ENCODE measurements around the gene KCNB1. TPM values are rescaled to one million over a fixed set of nuclear protein-coding genes. Genes with fewer than 3 reads are reported as not detected.

KCNB1 gene
- polyA plus RNA-seq, 5 donors, result 0.41 to 0.64 (median 0.50) TPM

DNA sequence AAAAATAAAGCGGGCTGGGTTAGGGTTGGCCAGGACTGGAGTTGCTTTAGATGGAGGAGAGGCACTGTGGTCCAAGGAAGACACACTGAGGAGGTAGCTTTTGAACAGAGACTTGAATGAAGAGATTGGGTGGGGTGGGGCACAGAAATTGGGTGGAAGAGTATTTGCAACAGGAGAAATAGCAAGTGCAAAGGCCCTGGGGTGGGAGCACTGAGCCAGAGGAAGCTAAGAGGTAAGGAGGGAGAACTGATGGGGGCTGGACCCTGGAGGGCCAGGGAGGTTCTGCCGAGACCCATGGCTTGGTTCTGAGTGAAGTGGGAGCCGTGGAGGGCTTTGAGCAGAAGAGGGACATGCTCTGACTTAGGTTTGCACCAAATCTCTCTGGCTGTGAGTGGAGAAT lies 45.4 kb downstream of the KCNB1 start:
- DNase-seq, result no peak

GRCh38 chr20:49435639-49436038 lies 46.8 kb downstream of the KCNB1 start:
- no peak for DNase-seq

- DNase-seq, result no peak
These were observed 49.1 kb downstream of the KCNB1 start for GRCh38 chr20:49433333-49433732.

DNA sequence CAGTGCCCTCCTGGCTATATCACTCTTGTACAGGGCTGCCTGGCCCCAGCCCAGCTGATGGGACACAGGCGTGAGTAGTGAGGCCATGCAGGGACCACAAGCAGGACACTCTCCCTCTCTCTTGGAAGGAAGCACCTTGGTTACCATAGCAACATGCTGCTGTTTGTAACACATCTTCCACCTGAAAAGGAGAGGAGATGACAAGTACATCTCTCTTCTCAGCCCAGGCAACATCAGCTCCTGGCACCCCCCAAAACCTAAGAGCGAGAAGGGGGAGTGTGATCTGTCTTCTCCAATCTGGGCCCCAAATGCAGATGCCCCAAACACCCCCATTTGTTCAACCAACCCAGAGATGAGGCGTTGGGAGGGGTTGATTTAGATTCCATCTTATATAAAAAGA lies 49.9 kb downstream of the KCNB1 start:
- DNase-seq, result no peak

GRCh38 chr20:49431329-49431728 lies 51.1 kb downstream of the KCNB1 start:
- DNase-seq, result no peak

GRCh38 chr20:49430320-49430719 lies 52.1 kb downstream of the KCNB1 start:
- DNase-seq, result no peak

- no peak for DNase-seq
These were observed 54.5 kb downstream of the KCNB1 start for GRCh38 chr20:49427751-49428518.

GRCh38 chr20:49426873-49427272 lies 55.6 kb downstream of the KCNB1 start:
- DNase-seq, result no peak

GRCh38 chr20:49426395-49426794 lies 56.1 kb downstream of the KCNB1 start:
- DNase-seq, result no peak

DNA sequence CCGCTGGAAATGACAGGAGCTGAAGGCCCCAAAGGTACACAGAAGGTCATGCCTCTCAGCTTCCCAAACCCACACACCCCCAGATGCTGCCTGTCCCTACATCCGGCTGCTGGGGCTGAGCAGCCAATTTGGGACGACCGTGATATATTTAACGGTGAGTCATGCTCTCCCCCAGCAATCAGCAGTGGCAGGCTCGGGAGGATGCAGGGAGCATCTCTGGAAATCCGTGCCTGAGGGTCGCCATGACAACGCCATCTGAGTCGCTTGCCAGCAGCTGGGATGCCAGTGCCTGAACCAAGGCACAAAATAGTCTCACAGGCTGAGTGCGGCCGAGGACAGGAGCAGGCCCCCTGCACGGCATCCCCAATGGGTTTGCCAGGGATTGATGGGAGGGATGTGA lies 57.9 kb downstream of the KCNB1 start:
- no peak for DNase-seq

DNA sequence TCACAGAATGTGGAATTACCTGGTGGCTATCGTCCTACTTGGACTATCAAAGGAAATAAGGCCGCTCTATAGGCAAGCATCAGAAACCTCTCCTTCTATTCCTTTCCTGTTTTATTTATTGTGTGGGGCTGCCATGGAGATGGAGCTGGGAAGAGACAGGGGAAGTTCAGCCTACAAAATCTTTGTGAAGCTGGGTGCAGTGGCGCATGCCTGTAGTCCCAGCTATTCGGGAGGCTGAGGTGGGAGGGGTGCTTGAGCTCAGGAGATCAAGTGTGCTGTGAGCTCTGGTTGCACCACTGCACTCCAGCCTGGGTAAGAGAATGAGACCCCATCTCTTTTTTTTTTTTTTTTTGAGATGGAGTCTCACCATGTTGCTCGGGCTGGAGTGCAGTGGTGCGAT lies 60.3 kb downstream of the KCNB1 start:
- no peak for DNase-seq

DNA sequence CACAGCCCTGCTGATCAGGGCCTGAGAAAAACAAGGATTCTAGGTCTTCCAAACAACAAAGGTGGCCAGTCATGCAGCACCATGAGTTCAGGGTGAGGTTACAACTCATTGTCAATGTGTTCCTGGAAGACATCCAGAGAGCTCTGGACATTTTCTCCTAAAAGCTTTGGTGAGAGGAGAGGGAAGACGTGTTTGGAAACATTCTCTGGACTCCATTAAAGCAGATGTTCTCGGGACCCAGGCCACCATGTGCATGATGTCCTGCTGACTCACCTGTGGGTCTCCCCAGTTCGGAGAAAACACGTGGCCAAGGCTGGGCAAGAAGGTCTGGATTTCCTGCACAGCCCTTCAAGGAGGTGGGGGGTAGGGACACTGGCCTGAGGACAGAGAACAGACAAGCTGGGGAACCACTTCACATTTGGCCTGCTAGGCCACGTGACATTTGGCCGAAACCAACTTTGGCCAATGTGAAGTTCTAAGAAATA lies 61.6 kb downstream of the KCNB1 start:
- no peak for DNase-seq

DNA sequence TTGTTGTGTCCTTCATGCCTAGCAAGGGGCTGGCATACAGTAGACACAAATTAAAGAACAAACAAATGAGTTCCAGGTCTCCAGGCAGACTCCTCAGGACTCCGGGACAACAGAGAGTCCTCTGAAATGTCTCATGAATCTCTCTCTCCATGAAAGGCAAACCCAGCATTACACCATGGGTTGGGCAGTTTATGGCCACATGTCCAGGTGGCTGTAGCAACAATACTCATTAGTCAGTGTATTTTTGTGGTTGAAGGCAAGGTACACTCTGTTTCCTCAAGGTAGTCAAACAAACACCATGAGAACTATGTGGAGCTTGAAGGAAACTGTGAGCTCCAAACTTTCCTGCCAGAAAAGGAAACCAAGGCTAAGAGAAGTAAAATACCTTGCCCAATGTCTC lies 62.2 kb downstream of the KCNB1 start:
- DNase-seq, result no peak

- no peak for DNase-seq
These were observed 62.7 kb downstream of the KCNB1 start for GRCh38 chr20:49419785-49420184.

DNA sequence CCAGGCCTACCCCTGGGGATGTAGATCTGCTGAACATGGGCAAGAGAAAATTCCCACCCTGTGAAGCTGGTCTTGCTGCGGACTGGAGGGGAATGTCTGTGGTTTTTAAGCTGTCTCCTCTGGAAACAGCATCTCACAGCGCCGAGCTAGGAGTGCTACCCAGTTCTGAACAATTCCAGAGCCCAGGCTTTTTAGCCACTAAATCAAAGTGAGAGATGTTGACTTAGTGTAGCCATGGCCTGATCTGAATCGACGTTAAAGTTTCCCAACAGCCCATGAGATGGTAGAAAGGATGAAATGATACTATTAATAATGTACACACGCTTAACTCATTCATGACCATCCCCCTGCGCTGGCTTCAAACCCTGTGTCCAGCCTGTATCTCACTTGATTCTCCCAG lies 63.7 kb downstream of the KCNB1 start:
- DNase-seq, result no peak

- no peak for DNase-seq
These were observed 64.5 kb downstream of the KCNB1 start for GRCh38 chr20:49417843-49418555.

DNA sequence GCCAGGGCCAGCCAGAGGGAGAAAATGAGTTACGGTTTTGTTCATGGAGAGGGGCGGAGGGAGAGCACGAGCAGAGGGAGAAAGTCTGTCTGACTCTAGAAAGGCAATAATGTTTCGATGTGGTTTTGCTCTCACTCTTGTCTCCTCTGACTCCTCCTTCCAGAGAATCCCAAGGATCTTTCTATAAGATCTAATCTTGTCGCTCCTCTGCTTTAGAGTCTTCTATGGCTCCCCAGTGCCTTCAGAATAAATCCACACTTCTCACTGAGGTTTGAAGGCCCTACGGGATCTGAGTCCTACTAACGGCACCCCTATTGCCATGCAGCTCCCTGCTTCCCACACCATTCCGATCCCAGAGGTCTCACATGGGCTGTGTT lies 66.8 kb downstream of the KCNB1 start:
- no peak for DNase-seq

DNA sequence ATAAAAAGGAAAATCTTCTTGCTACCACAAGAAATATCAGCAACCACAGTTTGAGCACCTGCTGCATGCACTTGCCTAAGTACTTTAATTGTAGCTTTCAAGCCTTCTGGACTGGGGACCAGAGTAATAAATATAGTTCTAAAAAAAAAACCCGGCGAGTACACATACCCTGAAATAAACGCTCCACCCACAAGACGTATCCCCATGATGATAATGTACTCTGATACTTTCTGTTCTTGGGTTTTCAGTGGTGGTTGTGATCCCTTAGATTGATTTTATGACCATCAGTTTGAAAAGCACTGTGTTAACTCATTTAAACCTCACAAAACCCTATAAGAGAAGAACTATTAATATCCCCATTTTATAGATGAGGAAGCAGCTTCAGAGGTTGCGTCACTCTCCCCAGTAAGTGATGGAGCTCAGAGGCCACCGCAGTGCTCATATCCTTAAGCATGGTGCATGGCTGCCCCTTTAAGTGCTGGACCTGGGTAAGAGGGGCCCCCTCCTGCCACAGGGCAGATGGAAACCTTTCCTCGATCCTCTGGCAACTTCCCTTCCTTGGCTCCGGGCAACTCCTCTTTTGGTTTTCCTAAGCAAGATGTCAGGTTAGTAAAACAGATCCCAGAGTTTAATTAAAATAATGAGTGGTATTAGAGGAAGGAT lies 67.3 kb downstream of the KCNB1 start:
- DNase-seq, result no peak

DNA sequence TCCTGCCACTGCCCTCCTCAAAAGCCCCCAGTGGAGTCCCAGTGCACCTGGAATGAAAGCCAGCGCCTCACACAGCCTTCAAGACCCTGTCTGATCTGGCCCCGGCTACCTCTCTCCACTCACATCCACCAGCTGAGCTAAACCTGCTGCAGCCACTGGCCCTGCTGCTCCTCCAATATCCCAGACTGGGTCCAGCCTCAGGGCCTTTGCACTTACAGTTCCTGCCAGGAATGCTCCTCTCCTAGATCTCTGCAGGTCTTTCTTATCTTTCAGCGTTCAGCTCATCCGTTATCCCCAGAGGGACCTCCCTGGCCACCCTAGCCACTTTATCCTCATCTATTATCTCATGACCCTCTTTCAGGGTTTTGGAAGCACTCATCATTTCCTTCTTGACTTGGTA lies 68.8 kb downstream of the KCNB1 start:
- DNase-seq, result no peak

DNA sequence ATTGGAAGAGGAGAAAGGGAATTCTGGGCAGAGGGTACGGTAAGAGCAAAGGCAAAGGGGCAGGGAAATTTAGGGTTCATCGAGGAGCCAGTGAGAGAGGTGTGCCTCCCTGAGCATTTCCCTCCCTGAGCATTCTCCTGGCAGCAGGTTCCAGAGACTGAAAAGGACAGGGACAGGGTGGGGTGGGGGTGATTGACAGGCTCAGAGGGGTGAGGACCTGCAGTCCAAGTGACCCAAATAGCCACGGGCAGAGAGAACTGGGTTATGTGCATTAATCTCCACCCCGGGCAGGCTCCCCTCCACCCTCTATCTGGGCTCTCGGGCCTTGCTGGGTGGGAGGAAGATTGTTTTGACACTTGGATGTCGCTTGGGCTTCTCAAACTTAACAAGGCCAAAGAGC lies 69.5 kb downstream of the KCNB1 start:
- no peak for DNase-seq

- no peak for DNase-seq
These were observed 70.2 kb downstream of the KCNB1 start for GRCh38 chr20:49412254-49412653.

GRCh38 chr20:49411221-49411925 lies 71.1 kb downstream of the KCNB1 start:
- DNase-seq, result no peak

Measured in right lung (tissue), 5 donors.